Esophagus squamous epithelium (tissue), 5 donors: ENCODE results near the gene ITGB7. TPM values are rescaled to one million over a fixed set of nuclear protein-coding genes. Genes with fewer than 3 reads are reported as not detected.

ENCODE experiments used
- DNase-seq: peaks from one replicate; lab custom pipeline; 2025; lab: John Stamatoyannopoulos, UW
- H3K27ac ChIP-seq, 4 donors: fragments of 200-600 bp; sonication (generic); one replicate each; pipeline ENCODE4 v1.5.1; 2016 to 2019; ENCODE audit warnings: mild to moderate bottlenecking in 1 of 4
- H3K27me3 ChIP-seq, 4 donors: fragments of 200-600 bp; sonication (generic); 1 replicate in 3 of 4; 2 replicates in 1 of 4; pipeline versions ENCODE4 v1.5.1 to v1.6.0; 2017 to 2021; ENCODE audit warnings: antibody characterized with exemption in 1 of 4
- H3K36me3 ChIP-seq, 3 donors: fragments of 200-600 bp; sonication (generic); one replicate each; pipeline ENCODE4 v1.5.1; 2016 to 2019
- H3K4me1 ChIP-seq, 3 donors: fragments of 200-600 bp; sonication (generic); one replicate each; pipeline ENCODE4 v1.5.1; 2017 to 2019
- H3K4me3 ChIP-seq, 4 donors: fragments of 200-600 bp; sonication (generic); 1 replicate in 3 of 4; 2 replicates in 1 of 4; pipeline ENCODE4 v1.5.1; 2016 to 2019; ENCODE audit warnings: mild to moderate bottlenecking in 2 of 4, moderate library complexity in 1 of 4
- H3K9me3 ChIP-seq, 3 donors: fragments of 200-600 bp; sonication (generic); one replicate each; pipeline ENCODE4 v1.5.1; 2016 to 2019
- POLR2A ChIP-seq, 4 donors: fragments of 450-650 bp; IDR thresholded peaks; one replicate each; pipeline ENCODE4 v1.6.1; 2017; ENCODE audit warnings: antibody characterized with exemption in 4 of 4, mild to moderate bottlenecking in 4 of 4, moderate library complexity in 3 of 4
- WGBS, 2 donors: methylation state at CpG; one replicate each; pipeline ENCODE4 v1.1.5; 2018; 5-methylcytosine and 5-hydroxymethylcytosine counted together
- intact Hi-C: fragments of 100-400 bp; cut with DNase I; formaldehyde crosslinking; loops from one replicate; pipeline ENCODE4 v1.15.0; 2022
- total RNA-seq, 4 donors: library from RNA; depleted of rRNA; stranded (reverse); fragments of >200 nt; gene quantifications; one replicate each; pipeline ENCODE4 v1.1.0, GENCODE V29; 2016
- TF ChIP-seq, protein P1 (sequence below), 6 experiments: fragments of 450-650 bp in 4 of 6; fragments of 200-600 bp in 2 of 6; sonication (generic) in 2 of 6; IDR thresholded peaks; one replicate each; pipeline ENCODE4 v1.5.1; 2016 to 2019; ENCODE audit warnings: antibody characterized with exemption in 6 of 6, mild to moderate bottlenecking in 4 of 6, moderate library complexity in 4 of 6
- donor health status: DM: yes; HTN: yes; CAD: no.

The ITGB7 gene
- total RNA-seq, 4 donors from 2014 or later, result 4.2 to 7.2 (median 5.9) TPM

DNA sequence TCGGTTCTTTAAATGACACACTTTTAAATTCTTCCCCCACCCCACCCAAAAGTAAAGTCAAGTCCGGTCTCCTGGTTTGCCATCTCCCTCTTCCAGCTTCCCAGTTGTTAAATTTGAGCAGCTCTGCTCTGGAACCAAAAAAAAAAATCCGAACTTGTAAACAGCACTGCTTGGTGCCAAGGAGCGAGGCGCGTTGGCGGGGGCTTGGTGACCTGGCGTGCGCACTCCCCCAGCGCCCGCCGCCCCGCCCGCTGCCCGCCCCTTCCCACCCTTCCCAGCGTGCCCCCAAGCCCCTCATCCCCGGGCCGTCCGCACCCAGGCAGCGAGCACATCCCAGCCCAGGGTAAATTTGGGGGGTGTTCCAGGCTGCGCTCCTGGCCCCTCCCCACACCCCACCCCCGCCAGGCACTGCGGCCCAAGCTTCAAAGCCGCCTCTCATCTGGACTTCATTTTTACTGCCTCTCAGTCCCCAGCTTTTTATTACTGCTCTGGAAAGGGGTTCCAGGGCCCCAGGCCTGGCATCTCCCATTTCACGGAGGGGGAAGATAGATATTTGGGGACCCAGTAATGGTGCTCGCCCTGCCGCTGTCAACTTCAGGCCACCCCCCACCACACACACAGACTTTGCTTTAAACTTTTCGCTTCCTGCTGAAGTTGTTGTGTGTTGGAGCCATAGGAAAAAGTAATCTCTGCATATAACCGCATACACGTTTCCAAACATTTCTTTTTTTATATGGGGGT, 11.7 kb upstream of the ITGB7 start:
- WGBS, 2 donors, result 19 to 22% methylated on average over 11 to 21 of the region's 30 CpGs
- H3K9me3 ChIP-seq, result no peaks in the 10 kb centered on the region
- H3K4me3 ChIP-seq, result peak overlapping the region; percentile 56 to 82 (median 72)
- H3K27ac ChIP-seq, result peak overlapping the region; percentile 97 to 100 (median 99)
- TF ChIP-seq POLR2A (IDR thresholded peaks at IDR 0.05), result no peak
- TF ChIP-seq, protein P1, sequence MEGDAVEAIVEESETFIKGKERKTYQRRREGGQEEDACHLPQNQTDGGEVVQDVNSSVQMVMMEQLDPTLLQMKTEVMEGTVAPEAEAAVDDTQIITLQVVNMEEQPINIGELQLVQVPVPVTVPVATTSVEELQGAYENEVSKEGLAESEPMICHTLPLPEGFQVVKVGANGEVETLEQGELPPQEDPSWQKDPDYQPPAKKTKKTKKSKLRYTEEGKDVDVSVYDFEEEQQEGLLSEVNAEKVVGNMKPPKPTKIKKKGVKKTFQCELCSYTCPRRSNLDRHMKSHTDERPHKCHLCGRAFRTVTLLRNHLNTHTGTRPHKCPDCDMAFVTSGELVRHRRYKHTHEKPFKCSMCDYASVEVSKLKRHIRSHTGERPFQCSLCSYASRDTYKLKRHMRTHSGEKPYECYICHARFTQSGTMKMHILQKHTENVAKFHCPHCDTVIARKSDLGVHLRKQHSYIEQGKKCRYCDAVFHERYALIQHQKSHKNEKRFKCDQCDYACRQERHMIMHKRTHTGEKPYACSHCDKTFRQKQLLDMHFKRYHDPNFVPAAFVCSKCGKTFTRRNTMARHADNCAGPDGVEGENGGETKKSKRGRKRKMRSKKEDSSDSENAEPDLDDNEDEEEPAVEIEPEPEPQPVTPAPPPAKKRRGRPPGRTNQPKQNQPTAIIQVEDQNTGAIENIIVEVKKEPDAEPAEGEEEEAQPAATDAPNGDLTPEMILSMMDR (IDR thresholded peaks at IDR 0.05), result no peak
- intact Hi-C loops, result loop anchor here (5.0 kb wide), 1 partner anchor 34 kb away; a partner anchor contains a TSS
- no peaks in the 10 kb centered on the region for H3K27me3 ChIP-seq
- DNase-seq, result no peak
- H3K4me1 ChIP-seq, result peaks cover 49 to 97% (median 63%) of the 10 kb centered on the region in 3 donors
- peaks cover 11 to 29% (median 16%) of the 10 kb centered on the region in 3 donors for H3K36me3 ChIP-seq

DNA sequence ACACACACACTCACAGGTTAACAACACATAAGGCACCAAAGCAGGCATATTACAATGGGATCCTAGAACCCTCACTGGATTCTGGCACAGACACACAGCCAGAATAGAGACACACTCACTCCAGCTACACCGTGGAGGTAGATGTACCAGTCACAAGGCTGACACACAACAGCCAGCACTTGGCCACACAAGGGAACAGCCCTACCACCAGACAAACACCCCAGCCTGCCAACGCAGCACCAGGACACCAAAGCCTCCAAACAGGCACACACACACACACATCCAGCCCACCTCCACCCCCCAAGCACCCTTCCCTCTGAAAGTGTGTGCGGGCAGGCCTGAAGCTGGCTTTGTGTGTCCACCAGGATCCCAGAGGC, 10.9 kb upstream of the ITGB7 start:
- DNase-seq, result no peak
- peak overlapping the region; percentile 56 to 82 (median 72) for H3K4me3 ChIP-seq
- H3K4me1 ChIP-seq, result peaks cover 46 to 97% (median 55%) of the 10 kb centered on the region in 3 donors
- intact Hi-C loops, result loop anchor here (5.0 kb wide), 1 partner anchor 34 kb away; a partner anchor contains a TSS
- 28 to 33% methylated on average over 1 to 3 of the region's 3 CpGs for WGBS, 2 donors
- H3K27me3 ChIP-seq, result no peaks in the 10 kb centered on the region
- H3K27ac ChIP-seq, result peak overlapping the region; percentile 97 to 100 (median 99)
- H3K36me3 ChIP-seq, result peaks cover 17 to 37% (median 24%) of the 10 kb centered on the region in 3 donors
- no peaks in the 10 kb centered on the region for H3K9me3 ChIP-seq
- TF ChIP-seq, protein P1 (IDR thresholded peaks at IDR 0.05), result no peak
- TF ChIP-seq POLR2A (IDR thresholded peaks at IDR 0.05), result no peak

DNA sequence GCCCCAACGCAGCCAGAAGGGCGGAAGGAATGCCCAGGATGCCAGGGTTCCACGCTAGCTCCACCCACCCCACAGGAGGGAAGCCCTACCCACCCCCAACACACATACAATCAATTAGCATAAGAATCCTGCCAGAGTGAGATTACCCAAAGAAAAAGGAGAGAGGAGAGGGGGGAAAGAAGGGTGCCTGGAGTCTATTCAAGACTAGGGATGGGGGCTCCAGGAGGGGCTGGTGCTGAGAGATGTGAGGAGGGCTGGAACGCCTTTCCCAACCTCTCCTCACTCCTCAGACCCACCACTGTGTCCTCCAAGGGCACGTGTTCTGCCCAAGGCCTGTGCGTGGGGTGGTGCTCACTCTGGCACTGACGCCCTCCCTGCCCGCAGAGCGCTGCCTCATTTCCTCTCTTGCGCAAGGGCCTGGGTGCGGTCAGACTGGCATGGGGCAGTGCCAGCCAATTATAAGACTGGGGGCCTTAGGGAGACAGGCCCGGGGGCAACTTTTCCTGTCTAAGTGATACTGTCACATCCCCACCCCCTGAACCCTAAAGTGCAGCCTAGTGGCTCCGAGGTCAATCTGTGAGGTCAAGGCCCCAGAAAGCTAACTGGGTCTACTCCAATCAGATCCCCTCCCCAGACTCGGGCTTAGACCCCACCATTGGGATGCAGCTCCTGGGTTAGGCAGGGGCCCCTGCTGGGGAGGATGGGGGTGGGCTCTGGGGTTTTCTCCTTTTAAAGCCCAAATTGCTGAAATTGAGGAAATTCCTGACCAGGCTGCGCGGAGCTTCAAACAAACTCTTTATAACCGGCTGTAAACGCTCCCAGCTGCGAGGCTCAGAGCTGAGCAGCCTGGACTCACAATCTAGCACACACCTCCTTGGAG, 10.2 kb upstream of the ITGB7 start:
- DNase-seq, result no peak
- Histone ChIP-seq H3K27me3 (no peaks in the 10 kb centered on the region), H3K4me3 (peak overlapping the region in 3 of 4 donors; percentile 69 to 82 (median 74)), H3K9me3 (no peaks in the 10 kb centered on the region), H3K4me1 (peaks cover 40 to 92% (median 49%) of the 10 kb centered on the region in 3 donors), H3K27ac (peak overlapping the region; percentile 97 to 100 (median 99)), H3K36me3 (peaks cover 23 to 44% (median 28%) of the 10 kb centered on the region in 3 donors)
- WGBS, 2 donors, result 30% methylated on average over 11 to 13 of the region's 19 CpGs
- intact Hi-C loops, result loop anchor here (5.0 kb wide), 1 partner anchor 35 kb away; a partner anchor contains a TSS
- no peak for TF ChIP-seq POLR2A (IDR thresholded peaks at IDR 0.05)
- TF ChIP-seq, protein P1 (IDR thresholded peaks at IDR 0.05), result no peak

DNA sequence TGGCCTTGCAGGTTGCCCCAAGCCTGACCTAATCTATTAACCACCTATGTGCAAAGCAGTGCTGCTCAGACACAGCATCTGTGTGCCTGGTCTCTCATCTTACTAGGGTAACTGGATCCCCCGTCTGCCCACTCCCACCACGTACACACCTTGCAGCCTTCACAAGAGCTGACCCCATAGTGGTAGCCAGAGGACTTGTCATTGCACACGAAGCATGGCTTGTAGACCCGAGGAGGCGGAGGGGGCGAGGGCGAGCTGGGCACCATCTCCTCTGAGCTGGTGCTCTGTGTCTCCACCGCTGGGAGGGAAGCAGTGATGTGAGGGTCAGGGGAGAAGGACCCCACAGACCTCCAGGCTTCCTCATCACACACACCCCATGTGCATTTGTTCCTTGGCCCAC, 8.4 kb upstream of the ITGB7 start:
- H3K27ac ChIP-seq, result peak overlapping the region; percentile 9 to 100 (median 72)

More for the DNA sequence above, 8.4 kb upstream of the ITGB7 start:
- Histone ChIP-seq H3K27me3 (no peaks in the 10 kb centered on the region), H3K36me3 (peaks cover 41 to 62% (median 45%) of the 10 kb centered on the region in 3 donors), H3K9me3 (no peaks in the 10 kb centered on the region), H3K4me3 (no peak overlapping the region), H3K4me1 (peaks cover 30 to 77% (median 44%) of the 10 kb centered on the region in 3 donors)
- TF ChIP-seq, protein P1 (IDR thresholded peaks at IDR 0.05), result no peak
- TF ChIP-seq POLR2A (IDR thresholded peaks at IDR 0.05), result no peak
- 82 to 95% methylated on average over 7 of the region's 8 CpGs for WGBS, 2 donors
- intact Hi-C loops, result loop anchor here (5.0 kb wide), 1 partner anchor 37 kb away; a partner anchor contains a TSS
- no peak for DNase-seq
